H4 (cell line): ENCODE data around the gene ZNF638. TPM values are rescaled to one million over a fixed set of nuclear protein-coding genes. Genes with fewer than 3 reads are reported as not detected.
A peak's percentile ranks its signal among the peaks of the same experiment; 100 is the strongest.
"Not testable (repeated sequence)": the region's sequence is repeated elsewhere in the genome, so short reads cannot be mapped to it uniquely, and the experiment has no call there.

ENCODE experiments used
- DNase-seq: peaks from one replicate; pipeline ENCODE4 v3.0.0-alpha.2; 2015; ENCODE audit warnings: low spot score
- total RNA-seq: library from RNA; depleted of rRNA; stranded (reverse); fragments of >200 nt; shearing (Covaris generic); gene quantifications from 2 replicates; pipeline ENCODE4 v1.2.3, GENCODE V29; 2014; rRNA removed

ZNF638 gene
- 62.4 and 65.2 TPM in 2 replicates for total RNA-seq

- peak; percentile 83 for DNase-seq
These were observed at the start of gene ZNF638 for GRCh38 chr2:71331581-71332434. Gene ZNF638 (plus strand): TSS chr2:71331782. CDS start chr2:71348955, 17,173 bp downstream.

- DNase-seq = no peak
These were observed 49.6 kb upstream of the ZNF638 start for GRCh38 chr2:71281950-71282349.

- peak; percentile 26 for DNase-seq
These were observed 49.1 kb upstream of the ZNF638 start for GRCh38 chr2:71282493-71282892.

GRCh38 chr2:71283131-71283530, 48.5 kb upstream of the ZNF638 start:
- no peak for DNase-seq

- no peak for DNase-seq
These were observed 45.9 kb upstream of the ZNF638 start for GRCh38 chr2:71285706-71286105.

- DNase-seq = no peak
These were observed 40.2 kb upstream of the ZNF638 start for GRCh38 chr2:71291398-71291797.

GRCh38 chr2:71292159-71292558, 39.4 kb upstream of the ZNF638 start:
- no peak for DNase-seq

GRCh38 chr2:71298914-71299313, 32.7 kb upstream of the ZNF638 start:
- DNase-seq = no peak

GRCh38 chr2:71299507-71299906, 32.1 kb upstream of the ZNF638 start:
- no peak for DNase-seq

- DNase-seq = no peak
These were observed 27.7 kb upstream of the ZNF638 start for GRCh38 chr2:71303849-71304248.

- peak; percentile 81 for DNase-seq
These were observed 24.8 kb upstream of the ZNF638 start for GRCh38 chr2:71306762-71307161.

GRCh38 chr2:71313016-71313766, 18.4 kb upstream of the ZNF638 start:
- no peak for DNase-seq

- DNase-seq = no peak
These were observed 14.5 kb upstream of the ZNF638 start for GRCh38 chr2:71317060-71317459.

- not testable (repeated sequence) for DNase-seq
These were observed 13.7 kb upstream of the ZNF638 start for GRCh38 chr2:71317900-71318299.

- DNase-seq = no peak
These were observed 8.2 kb upstream of the ZNF638 start for GRCh38 chr2:71323386-71323785.

- no peak for DNase-seq
These were observed 4.6 kb upstream of the ZNF638 start for GRCh38 chr2:71326968-71327367.

GRCh38 chr2:71327916-71328315, 3.7 kb upstream of the ZNF638 start:
- DNase-seq = no peak

- DNase-seq = no peak
These were observed 1.4 kb upstream of the ZNF638 start for GRCh38 chr2:71330155-71330554.

- no peak for DNase-seq
These were observed 824 bp upstream of the ZNF638 start for GRCh38 chr2:71330585-71331330.

- DNase-seq = not testable (repeated sequence)
These were observed 326 bp upstream of the ZNF638 start for GRCh38 chr2:71331331-71331580.

- DNase-seq = no peak
These were observed 834 bp downstream of the ZNF638 start for GRCh38 chr2:71332435-71332796.

- no peak for DNase-seq
These were observed 2.0 kb downstream of the ZNF638 start for GRCh38 chr2:71333619-71334018.

- no peak for DNase-seq
These were observed 4.8 kb downstream of the ZNF638 start for GRCh38 chr2:71336384-71336783.
